Mesenteric fat pad (tissue), 1 donor: ENCODE measurements around the gene ELMO1. TPM values are rescaled to one million over a fixed set of nuclear protein-coding genes. Genes with fewer than 3 reads are reported as not detected.

Experiments used
- DNase-seq: peaks from one replicate; pipeline ENCODE4 v3.0.0-alpha.2; 2020; ENCODE audit warnings: low spot score
- total RNA-seq: library from RNA; stranded (reverse); fragmentation: NEBNext Ultra II Directional; extraction: Animal tissue kit (Norgen Biotek cat#: 25700); gene quantifications from one replicate; pipeline ENCODE4 v1.2.1, GENCODE V29; 2021
- donor health status: DM: yes; HTN: yes; CAD: no.

Gene ELMO1
- total RNA-seq, 1 donor from 2014 or later, result 48.9 TPM

DNA sequence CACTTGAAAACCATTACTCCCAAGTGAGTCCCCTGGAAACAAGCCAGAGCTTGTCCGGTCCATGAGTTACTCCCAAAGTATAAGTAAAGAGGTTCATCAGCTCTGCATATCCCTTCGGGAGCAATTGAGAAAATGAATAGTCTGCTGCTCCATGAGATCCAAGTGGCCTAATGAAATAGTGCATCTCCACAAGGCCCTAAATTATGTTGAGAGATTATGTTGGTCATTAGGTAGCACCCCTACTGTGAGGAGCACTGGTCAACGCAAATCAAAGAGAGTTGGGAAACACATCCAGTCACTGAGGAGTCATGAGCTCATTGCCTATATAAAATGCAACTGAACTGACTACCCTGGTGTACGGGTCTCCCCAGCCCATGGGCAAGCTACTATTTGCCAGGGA lies 518.9 kb downstream of the ELMO1 start:
- DNase-seq, result no peak

GRCh38 chr7:36928718-36929117 lies 519.9 kb downstream of the ELMO1 start:
- DNase-seq, result no peak

GRCh38 chr7:36928311-36928710 lies 520.4 kb downstream of the ELMO1 start:
- no peak for DNase-seq

DNA sequence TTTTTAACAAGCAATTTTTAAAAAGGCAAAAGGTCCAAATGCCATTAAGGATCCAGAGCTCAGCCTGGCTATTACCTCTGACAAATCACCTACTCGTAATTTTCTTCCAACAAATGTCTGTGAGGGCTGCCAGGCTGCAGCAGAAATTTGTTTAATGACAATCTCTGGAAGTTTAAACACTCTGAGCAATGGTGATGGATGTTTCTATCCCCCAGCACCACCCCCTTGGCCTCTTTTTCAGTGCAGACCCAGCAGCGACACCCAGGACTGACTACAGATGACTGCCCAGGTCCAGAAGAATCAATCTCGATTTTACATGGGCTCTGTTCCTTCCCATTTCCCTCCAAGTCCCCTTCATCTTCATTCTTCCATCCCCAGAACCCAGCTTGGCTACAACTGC lies 523.0 kb downstream of the ELMO1 start:
- DNase-seq, result no peak

DNA sequence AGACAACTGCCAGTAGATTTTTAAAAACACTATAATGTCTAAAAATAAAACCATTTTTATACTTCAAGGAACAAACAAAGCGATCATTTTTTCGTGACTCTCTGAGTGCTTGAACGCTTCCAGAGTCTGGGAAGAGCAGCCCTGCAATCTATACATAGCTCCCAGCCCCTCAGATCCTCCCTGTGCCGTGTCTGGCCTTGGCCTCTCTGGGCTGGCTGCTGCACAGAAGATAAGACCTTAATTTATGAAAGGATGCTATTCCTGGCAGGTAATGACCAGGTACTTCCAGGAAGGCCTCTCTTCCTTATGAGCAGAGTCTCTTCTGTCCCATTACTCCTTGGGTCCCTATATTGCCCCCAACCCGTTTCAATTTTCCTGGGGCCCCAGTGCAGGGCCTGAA lies 523.5 kb downstream of the ELMO1 start:
- no peak for DNase-seq

DNA sequence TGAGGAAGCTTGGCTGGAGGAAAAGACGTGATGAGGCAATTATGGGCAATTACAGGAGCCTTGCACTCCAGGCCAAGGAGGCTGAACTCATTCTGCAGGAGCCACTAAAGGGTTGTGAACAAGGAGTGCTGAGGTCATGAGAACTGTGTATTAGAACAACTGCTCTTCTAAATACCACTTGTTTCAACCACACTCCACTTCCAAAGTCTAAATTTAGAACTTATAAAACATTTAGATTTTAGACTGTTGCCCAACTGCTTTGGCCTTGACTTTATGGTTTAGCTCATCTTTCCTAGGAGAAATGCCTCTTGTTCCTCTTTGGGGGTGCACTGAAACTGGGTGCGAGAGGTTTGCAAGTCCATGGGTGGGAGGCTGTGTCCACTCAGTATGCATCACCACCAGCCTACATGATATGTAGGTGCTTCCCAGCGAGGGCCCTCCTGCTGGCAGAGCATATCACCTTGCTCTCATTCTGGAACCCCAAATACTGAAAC lies 524.7 kb downstream of the ELMO1 start:
- no peak for DNase-seq

GRCh38 chr7:36923185-36923584 lies 525.5 kb downstream of the ELMO1 start:
- no peak for DNase-seq

DNA sequence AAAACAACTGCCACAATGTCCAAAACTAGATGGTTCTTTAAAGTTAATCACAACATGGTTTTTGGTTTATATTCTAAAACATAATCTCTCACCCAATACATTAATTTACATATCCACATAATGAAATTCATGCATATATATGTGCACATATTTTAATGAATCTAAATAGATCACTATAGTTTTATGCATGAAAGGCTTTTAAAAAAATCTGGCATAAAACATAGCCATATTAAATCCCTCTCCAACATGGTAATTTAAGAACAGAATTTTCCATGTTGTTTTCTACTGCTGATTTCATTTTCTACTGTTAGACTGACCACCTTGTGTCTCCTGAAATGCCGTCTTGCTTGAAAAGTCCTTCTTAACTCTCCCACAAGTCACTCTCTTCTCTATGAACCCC lies 528.2 kb downstream of the ELMO1 start:
- no peak for DNase-seq

DNA sequence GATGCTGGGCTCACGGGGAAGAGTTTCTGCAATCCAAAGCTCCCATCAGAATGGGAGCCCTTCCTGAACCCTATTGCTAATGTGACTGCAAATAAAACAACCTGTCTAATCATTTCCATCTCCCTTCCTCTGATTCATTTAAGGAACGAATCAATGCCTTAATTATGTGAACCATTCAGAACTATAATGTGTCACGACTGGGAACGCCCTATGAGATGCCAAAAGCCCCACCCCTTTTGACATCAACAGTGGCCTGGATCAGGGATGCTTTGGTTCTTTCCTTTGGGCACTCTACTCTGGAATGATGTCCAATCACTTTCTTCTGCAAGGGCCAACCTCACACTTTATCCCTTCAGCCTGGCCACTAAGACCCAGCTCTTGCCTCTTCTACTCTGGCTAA lies 528.9 kb downstream of the ELMO1 start:
- no peak for DNase-seq

- DNase-seq, result no peak
Observed at GRCh38 chr7:36918591-36918990, 530.1 kb downstream of the ELMO1 start.

DNA sequence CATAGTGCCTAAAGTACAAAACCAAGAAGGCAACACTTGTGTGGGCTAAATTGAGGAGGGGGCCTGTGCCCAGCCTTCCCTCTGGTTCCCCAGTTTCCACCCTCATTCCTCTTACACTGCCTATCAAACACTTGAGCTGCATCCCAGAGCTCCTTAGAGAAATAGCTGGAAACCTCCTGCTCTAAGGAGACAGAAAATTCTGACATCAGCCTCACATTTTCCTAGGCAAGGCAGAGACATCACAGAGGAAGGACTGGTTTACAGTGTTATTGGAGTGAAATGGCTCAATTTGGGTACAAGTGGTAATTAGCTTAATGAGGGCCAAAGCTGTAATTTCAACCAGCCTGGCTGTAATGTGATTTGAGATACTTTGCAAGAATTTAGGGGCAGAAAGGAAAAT lies 532.0 kb downstream of the ELMO1 start:
- no peak for DNase-seq

DNA sequence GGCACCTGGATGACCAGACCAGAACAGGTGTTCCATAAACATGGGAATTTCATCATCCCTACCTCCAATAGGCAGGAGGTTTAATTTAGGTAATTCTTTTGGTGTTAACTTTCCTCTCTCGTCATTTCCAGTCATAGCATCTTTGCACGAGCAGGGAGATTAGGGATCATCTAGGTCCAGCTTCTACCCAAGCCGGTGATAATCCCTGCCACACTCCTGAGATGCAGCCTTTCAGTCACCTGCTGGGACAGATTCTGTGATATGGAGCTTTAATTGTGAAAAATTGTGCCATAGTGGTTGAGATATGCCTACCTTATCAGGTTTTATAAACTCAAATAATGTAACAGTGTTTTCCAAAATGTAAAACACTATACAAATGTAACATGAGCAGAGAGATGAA lies 532.5 kb downstream of the ELMO1 start:
- DNase-seq, result no peak

DNA sequence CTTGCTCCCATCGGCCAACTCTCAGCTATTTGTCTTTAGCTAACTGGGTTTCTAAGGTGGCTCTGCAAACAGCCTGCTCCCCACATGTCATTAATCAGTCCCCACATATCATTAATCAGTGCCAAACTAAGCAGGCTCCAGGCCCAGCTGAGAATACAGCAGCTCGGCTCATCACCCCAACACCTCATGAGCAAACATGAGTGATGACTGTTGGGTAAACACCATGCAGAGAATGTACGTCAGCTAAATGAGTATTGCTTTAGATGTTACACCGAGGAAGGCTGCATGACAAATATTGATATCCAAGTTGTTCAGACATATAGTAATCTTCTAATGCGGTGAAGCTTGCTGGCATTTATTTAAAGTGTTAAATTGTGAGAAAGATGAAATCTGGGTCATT lies 536.9 kb downstream of the ELMO1 start:
- DNase-seq, result no peak

DNA sequence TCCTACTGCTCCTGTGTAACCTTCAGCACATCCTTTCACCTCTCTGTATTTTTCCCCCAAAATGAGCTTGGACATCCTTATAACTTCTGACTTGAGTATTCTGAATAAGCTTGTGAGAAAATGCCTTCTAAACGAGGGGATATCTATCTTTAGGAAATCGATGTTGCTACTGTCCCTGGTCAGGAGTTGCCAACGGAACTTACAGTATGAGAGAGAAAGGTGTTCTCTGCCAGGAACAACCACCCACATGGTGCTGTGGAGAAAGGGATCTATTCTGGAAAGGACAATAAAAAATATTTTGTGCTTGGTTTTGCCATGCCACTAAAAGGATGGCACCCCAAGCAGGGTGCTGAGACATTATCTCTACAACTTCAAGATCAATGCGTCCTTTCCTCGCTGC lies 537.8 kb downstream of the ELMO1 start:
- DNase-seq, result no peak

GRCh38 chr7:36910401-36910800 lies 538.3 kb downstream of the ELMO1 start:
- DNase-seq, result no peak

DNA sequence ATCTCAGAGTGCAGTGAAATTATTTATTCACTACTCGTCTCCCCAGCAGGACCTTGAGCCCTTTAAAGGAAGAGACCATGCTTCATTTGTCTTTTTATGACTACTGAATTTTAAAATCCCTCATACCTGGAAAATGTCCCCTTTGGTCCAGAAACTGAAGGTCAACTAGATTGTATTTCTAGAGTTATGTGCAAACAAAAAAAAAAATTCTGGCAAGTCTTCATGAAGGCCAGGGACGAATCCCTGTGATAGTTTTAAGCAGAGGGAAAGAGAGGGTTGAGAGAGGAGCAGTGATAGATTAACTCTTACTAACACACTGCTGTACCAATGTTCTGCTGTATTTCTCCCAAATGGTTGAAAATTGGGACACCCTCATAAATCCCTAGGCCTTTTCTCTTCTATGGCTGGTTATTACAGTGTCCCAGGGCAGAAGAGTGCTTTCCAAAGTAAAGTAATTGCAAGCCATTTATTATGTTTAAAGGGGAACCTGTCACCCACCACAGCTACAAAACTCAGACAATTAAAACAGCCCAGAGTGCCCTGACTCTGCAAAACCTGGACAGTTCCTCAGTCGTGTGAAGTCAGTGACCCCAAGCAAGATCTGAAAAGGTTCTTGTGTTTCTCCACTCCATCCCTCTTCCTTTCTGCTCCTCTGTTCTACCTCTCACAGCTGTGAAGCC lies 541.6 kb downstream of the ELMO1 start:
- DNase-seq, result no peak

DNA sequence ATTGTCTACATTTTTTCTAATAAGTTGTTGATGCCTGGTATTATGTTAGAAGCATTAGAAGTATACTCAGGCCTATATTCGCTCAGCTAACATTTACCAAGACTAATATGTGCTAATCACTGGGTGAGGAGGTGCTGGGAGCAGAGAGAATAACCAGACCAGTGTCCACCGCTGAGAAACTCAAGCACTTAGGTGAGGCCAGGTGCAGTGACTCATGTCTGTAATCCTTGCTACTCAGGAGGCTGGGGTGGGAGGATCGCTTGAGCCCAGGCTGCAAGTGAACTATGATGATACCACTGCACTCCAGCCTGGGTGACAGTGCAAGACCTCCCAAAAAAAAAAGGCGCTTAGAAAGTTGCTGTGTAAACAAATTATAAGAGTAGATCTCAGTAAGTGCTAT lies 542.2 kb downstream of the ELMO1 start:
- no peak for DNase-seq

DNA sequence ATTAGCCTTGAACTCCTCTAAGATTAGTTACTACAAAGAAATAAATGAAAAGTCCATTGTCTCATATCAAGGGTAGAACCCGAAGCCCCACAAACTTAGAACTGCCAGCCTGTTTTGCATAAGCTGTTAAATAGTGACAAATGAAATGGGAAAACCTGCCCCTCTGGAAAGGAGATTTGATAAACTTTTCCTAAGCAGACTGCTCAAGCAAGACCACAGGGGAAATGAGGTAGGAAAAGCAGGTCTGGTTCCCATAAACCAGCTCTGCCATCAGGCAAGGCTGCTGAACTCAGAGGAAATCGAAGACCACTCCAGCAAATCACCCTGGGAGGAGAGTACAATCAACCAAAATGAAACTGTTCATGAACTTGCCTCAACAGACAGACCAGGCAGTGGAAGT lies 542.8 kb downstream of the ELMO1 start:
- no peak for DNase-seq

DNA sequence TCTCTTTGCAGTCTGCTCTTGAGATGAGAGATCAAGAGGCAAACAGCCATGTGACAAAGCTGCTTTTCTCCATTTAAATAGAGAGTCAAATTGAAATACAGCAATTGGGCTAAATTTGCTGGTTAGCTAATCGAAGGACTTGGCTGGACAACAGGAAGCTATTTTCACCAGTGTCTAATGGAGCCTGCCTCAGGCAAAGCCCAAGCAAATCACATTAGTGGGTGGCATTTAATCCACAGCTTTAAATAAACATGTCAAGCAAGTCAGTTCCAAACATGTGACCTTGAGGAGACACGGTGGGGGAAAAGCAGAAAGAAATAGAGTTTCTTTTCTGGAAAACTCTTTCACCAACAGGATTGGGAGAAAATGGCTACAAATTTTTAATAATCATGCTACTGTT lies 543.9 kb downstream of the ELMO1 start:
- no peak for DNase-seq

GRCh38 chr7:36904101-36904500 lies 544.6 kb downstream of the ELMO1 start:
- no peak for DNase-seq

DNA sequence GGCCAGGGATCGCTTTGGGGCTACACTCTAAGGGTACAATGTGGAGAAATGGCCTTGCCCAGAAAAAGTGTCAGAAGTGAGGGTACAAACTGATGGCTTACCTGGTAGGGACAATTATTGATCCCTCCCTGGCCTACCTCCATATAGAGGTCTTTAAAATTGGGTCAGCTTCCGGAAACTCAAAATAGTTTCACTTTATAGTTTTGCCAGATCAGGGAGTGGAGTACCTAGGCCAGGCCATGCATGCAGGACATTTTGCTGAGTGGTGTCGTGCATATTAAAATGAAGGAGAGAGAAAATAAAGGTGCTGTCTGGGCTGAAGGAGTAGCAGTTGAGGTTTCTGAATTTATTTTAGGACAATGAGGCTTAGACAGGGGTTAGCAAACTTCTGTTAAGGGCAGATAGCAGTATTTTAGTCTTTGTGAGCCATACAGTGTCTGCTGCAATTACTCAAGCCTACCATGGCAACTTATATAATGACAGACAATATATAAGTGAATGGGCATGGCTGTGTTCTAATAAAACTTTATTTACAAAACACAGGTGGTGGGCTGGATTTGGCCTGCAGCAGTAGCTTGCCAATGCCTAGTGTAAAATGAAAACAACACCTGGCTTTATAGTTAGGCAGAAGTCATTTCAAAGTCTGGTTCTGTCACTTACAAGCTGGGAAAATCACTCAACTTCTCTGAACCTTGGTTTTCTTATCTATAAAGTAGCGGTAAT lies 547.5 kb downstream of the ELMO1 start:
- no peak for DNase-seq

GRCh38 chr7:36898186-36898585 lies 550.5 kb downstream of the ELMO1 start:
- no peak for DNase-seq

GRCh38 chr7:36896956-36897590 lies 551.6 kb downstream of the ELMO1 start:
- no peak for DNase-seq
